Lung (tissue), 12 donors: ENCODE data around the gene LIPC. TPM values are rescaled to one million over a fixed set of nuclear protein-coding genes. Genes with fewer than 3 reads are reported as not detected.

Experiments
- ATAC-seq: fragments of 200-7000 bp; cut with Tn5 transposase; one replicate; pipeline ENCODE4 v1.9.1; 2020; ENCODE audit warnings: moderate number of reproducible peaks; ENCODE audit not compliant: insufficient read depth, low FRiP score
- DNase-seq, 3 donors: peaks; one replicate each; pipeline ENCODE4 v3.0.0-alpha.2; 2013 to 2017
- H3K27ac ChIP-seq, 2 donors: one replicate each; pipeline ENCODE4 v1.5.1; 2013; ENCODE audit warnings: mild to moderate bottlenecking in 2 of 2, moderate library complexity in 2 of 2, control low read depth in 1 of 2, inconsistent platforms in 1 of 2, low read depth in 1 of 2, low read length in 1 of 2
- H3K27me3 ChIP-seq, 3 donors: one replicate each; pipeline ENCODE4 v1.5.1; 2013; ENCODE audit warnings: low read length in 2 of 3; ENCODE audit not compliant: control insufficient read depth in 3 of 3, insufficient read depth in 3 of 3
- H3K36me3 ChIP-seq, 4 donors: one replicate each; pipeline ENCODE4 v1.5.1; 2013; ENCODE audit warnings: low read length in 4 of 4, mild to moderate bottlenecking in 1 of 4, moderate library complexity in 1 of 4; ENCODE audit not compliant: control insufficient read depth in 4 of 4, insufficient read depth in 4 of 4
- H3K4me1 ChIP-seq, 5 donors: one replicate each; pipeline ENCODE4 v1.5.1; 2013; ENCODE audit warnings: low read length in 5 of 5, mild to moderate bottlenecking in 2 of 5, moderate library complexity in 1 of 5; ENCODE audit not compliant: control insufficient read depth in 5 of 5, insufficient read depth in 5 of 5
- H3K4me3 ChIP-seq: one replicate; pipeline ENCODE4 v1.5.1; 2013; ENCODE audit warnings: mild to moderate bottlenecking, control low read depth, moderate library complexity
- H3K9ac ChIP-seq, 2 donors: one replicate each; pipeline ENCODE4 v1.5.1; 2013; ENCODE audit warnings: low read length in 2 of 2, control low read depth in 1 of 2; ENCODE audit not compliant: insufficient read depth in 1 of 2
- H3K9me3 ChIP-seq, 4 donors: one replicate each; pipeline ENCODE4 v1.5.1; 2013; ENCODE audit warnings: low read length in 3 of 4, mild to moderate bottlenecking in 1 of 4, moderate library complexity in 1 of 4; ENCODE audit not compliant: control insufficient read depth in 4 of 4, insufficient read depth in 3 of 4
- CTCF ChIP-seq: IDR thresholded peaks from 2 replicates; pipeline ENCODE4 v1.5.1; 2012; ENCODE audit warnings: mild to moderate bottlenecking; ENCODE audit errors: control extremely low read depth, extremely low read depth
- WGBS, 2 donors: extraction: QIAGEN DNeasy Blood & Tissue Kit; methylation state at CpG; one replicate each; pipeline ENCODE4 v1.1.7; 2013; 5-methylcytosine and 5-hydroxymethylcytosine counted together
- polyA plus RNA-seq, 2 donors: library from polyadenylated mRNA; stranded (reverse); fragments of 200-250 nt; gene quantifications; one replicate each; pipeline ENCODE4 v1.2.1, GENCODE V29; 2013
- total RNA-seq, 2 donors: library from RNA; depleted of rRNA in 1 of 2; stranded (reverse); fragments of >200 nt in 1 of 2; gene quantifications; one replicate each; pipeline ENCODE4 v1.2.1, GENCODE V29; 2014 to 2021
- donor health status: control.
- donor health status: control.
- donor health status: Bipolar disorder and iron deficiency.
- donor health status: healthy.
- donor health status: DM: yes; HTN: yes; CAD: no.

Gene LIPC
- total and polyA plus RNA-seq, 4 donors = 0.20 to 0.57 (median 0.40) TPM

GRCh38 chr15:58543664-58544335 is 112.0 kb downstream of the LIPC start:
- WGBS, 2 donors = 84 to 93% methylated on average over 17 of the region's 17 CpGs
- ATAC-seq = no peak
- Histone ChIP-seq H3K36me3 (no peaks in the 10 kb centered on the region), H3K4me3 (no peak overlapping the region), H3K9ac (no peak overlapping the region), H3K4me1 (peaks cover 0 to 5% (median 2%) of the 10 kb centered on the region in 5 donors), H3K27me3 (no peaks in the 10 kb centered on the region), H3K27ac (no peak overlapping the region), H3K9me3 (no peaks in the 10 kb centered on the region)
- DNase-seq = no peak
- TF ChIP-seq CTCF = no peak

DNA sequence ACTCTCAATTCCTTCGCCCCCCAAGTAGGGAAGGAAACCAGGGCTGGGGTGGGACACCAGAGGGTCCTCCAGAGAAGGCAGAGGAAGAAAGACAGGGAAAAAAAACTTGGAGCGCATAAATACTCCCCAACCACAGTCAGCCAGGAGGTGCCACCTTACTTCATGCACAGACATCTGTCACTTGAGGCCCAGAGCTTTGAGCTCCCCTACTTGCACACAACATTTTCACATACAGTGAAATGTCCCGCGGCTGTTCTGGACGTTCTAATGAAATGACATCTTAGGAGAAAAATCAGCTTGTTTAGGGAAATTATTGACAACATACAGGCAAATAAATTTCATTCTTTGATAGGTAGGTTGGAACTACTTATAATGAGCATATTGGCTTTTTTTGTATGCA is 113.0 kb downstream of the LIPC start:
- H3K4me1 ChIP-seq = peaks cover 0 to 11% (median 2%) of the 10 kb centered on the region in 5 donors
- no peak overlapping the region for H3K4me3 ChIP-seq
- no peak overlapping the region for H3K9ac ChIP-seq
- no peaks in the 10 kb centered on the region for H3K27me3 ChIP-seq
- H3K36me3 ChIP-seq = no peaks in the 10 kb centered on the region
- no peak for TF ChIP-seq CTCF
- DNase-seq (no peak), ATAC-seq (no peak)
- no peaks in the 10 kb centered on the region for H3K9me3 ChIP-seq
- WGBS, 2 donors = 91 to 93% methylated on average over 5 of the region's 5 CpGs
- H3K27ac ChIP-seq = no peak overlapping the region

DNA sequence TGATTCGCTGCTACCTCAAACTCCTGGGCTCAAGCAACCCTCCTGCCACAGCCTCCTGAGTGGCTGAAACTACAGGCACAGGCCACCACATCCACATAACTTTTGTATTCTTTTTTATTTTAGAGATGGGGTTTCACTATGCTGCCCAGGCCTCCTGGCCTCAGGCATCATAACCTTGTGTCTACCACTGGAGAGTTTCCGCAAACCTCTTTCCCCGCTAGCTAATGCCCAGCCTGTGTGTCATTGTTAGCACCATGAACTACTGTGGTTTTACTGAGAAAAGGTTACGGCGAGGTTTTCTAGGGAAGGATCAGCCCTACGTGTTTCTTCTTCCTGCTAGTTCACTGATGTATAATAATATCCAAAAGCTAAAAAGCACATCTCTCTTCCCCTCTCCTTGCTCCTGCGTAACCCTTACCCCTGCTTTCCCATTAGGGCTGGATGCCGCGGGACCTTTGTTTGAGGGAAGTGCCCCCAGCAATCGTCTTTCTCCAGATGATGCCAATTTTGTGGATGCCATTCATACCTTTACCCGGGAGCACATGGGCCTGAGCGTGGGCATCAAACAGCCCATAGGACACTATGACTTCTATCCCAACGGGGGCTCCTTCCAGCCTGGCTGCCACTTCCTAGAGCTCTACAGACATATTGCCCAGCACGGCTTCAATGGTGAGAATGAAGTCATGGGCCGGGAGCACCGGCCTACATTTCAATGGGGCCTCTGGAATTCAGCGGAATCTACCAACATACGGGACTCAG is 113.7 kb downstream of the LIPC start:
- WGBS, 2 donors = 92 to 93% methylated on average over 18 of the region's 18 CpGs
- Histone ChIP-seq H3K9ac (no peak overlapping the region), H3K27me3 (no peaks in the 10 kb centered on the region), H3K9me3 (peaks cover 0 to 2% (median 0%) of the 10 kb centered on the region in 4 donors), H3K4me3 (no peak overlapping the region), H3K27ac (peak overlapping the region in 1 of 2 donors; percentile 47), H3K36me3 (no peaks in the 10 kb centered on the region), H3K4me1 (peaks cover 0 to 11% (median 2%) of the 10 kb centered on the region in 5 donors)
- no peak for TF ChIP-seq CTCF
- ATAC-seq = no peak
- DNase-seq = no peak
